HepG2 (cell line): ENCODE data around the gene NPBWR2.
"Not testable (repeated sequence)": the region's sequence is repeated elsewhere in the genome, so short reads cannot be mapped to it uniquely, and the experiment has no call there.

Experiments
- ESRRA ChIP-seq: sonication (generic); formaldehyde crosslinking; IDR thresholded peaks from 2 replicates; pipeline ENCODE4 v1.5.1; 2020; ENCODE audit warnings: mild to moderate bottlenecking, low read depth, missing genetic modification reagents
- MBNL3 ChIP-seq: fragments of 250-450 bp; sonication (Bioruptor Pico); conservative IDR thresholded peaks from 2 replicates; pipeline ENCODE4 v1.8.0; 2022; ENCODE audit warnings: mild to moderate bottlenecking, inconsistent platforms
- TF ChIP-seq, protein P1 (sequence below): IDR thresholded peaks from 2 replicates; pipeline ENCODE4 v1.6.1; 2018; ENCODE audit warnings: missing genetic modification reagents
- TF ChIP-seq, protein P2 (sequence below): sonication (generic); formaldehyde crosslinking; IDR thresholded peaks from 2 replicates; pipeline ENCODE4 v1.5.0; 2020; ENCODE audit warnings: mild to moderate bottlenecking, missing genetic modification reagents

DNA sequence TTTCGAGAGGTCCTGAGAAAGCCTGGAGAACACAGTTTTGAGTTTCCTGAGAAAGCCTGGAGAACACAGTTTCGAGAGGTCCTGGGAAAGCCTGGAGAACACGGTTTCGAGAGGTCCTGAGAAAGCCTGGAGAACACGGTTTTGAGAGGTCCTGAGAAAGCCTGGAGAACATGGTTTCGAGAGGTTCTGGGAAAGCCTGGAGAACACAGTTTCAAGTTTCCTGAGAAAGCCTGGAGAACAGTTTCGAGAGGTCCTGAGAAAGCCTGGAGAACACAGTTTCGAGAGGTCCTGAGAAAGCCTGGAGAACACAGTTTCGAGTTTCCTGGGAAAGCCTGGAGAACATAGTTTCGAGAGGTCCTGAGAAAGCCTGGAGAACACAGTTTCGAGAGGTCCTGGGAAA, 16.2 kb upstream of the NPBWR2 start:
- TF ChIP-seq, protein P1, sequence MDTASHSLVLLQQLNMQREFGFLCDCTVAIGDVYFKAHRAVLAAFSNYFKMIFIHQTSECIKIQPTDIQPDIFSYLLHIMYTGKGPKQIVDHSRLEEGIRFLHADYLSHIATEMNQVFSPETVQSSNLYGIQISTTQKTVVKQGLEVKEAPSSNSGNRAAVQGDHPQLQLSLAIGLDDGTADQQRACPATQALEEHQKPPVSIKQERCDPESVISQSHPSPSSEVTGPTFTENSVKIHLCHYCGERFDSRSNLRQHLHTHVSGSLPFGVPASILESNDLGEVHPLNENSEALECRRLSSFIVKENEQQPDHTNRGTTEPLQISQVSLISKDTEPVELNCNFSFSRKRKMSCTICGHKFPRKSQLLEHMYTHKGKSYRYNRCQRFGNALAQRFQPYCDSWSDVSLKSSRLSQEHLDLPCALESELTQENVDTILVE (CRISPR knock-in tag): not testable (repeated sequence)
- TF ChIP-seq, protein P2, sequence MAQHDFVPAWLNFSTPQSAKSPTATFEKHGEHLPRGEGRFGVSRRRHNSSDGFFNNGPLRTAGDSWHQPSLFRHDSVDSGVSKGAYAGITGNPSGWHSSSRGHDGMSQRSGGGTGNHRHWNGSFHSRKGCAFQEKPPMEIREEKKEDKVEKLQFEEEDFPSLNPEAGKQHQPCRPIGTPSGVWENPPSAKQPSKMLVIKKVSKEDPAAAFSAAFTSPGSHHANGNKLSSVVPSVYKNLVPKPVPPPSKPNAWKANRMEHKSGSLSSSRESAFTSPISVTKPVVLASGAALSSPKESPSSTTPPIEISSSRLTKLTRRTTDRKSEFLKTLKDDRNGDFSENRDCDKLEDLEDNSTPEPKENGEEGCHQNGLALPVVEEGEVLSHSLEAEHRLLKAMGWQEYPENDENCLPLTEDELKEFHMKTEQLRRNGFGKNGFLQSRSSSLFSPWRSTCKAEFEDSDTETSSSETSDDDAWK (CRISPR knock-in tag): not testable (repeated sequence)
- not testable (repeated sequence) for TF ChIP-seq ESRRA, MBNL3 (CRISPR knock-in tag)
